ENCODE data around the gene FOXC1. TPM values are rescaled to one million over a fixed set of nuclear protein-coding genes. Genes with fewer than 3 reads are reported as not detected.

FOXC1 gene
- total RNA-seq, 2 donors from 2014 or later = 0.07 to 0.10 TPM

- DNase-seq (ENCODE audit: low spot score in 2 of 2) = peak in 1 of 2 donors; percentile 27
- ATAC-seq = no peak
- Mint-ChIP-seq H3K9me3 (no peaks in the 10 kb centered on the region), H3K27ac (no peak overlapping the region), H3K36me3 (no peaks in the 10 kb centered on the region)
Measured at GRCh38 chr6:1605004-1605892, 4.5 kb upstream of the FOXC1 start.

DNA sequence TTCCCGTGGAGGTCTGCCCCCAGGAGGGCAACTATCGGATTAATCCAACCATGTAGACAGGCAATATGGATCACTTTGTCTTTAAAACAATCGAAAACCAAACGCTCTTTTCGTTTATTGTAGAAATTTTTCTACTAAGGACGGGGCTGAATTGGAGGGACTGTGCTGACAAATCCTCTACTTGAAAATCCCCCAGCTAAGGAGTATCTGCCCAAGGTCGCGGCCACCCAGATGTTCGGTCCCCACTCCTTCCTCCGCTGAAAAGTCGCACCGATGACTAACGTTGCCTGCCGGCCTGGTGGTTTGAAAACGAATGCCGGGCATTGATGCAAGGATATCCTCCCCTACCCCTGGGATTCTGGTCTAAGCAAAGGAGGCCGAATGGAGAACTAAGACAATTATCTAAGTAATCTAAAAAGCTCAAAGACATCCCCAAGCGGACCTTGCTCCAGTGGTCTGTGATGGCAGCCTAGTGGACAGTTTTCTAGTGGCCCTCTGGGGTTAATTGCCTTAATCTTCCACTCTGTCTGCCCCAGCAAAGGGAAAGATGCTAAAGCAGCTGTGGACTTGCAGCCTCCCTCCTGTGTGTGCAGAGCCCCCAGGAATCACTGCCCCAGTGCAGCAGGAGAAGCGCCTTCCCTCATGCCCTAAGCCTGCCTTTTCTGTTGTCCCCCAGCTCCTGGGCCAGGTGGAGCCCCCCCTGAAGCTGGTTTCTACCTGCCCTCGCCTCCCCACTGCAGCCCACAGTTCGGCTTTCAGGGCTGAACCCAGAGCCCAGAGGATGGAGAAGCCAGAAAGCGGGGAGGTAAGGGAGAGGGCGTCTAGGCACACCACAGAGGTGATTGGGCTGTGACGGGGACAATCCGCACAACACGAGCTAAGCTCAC lies 3.6 kb upstream of the FOXC1 start:
- no peak for DNase-seq (ENCODE audit: low spot score in 2 of 2)
- ATAC-seq = no peak
- Mint-ChIP-seq H3K27ac (no peak overlapping the region), H3K9me3 (no peaks in the 10 kb centered on the region), H3K36me3 (no peaks in the 10 kb centered on the region)

- ATAC-seq (no peak), DNase-seq (ENCODE audit: low spot score in 2 of 2) (no peak)
- H3K27ac Mint-ChIP-seq = no peak overlapping the region
- no peaks in the 10 kb centered on the region for H3K9me3 Mint-ChIP-seq
- peaks cover 0 to 1% of the 10 kb centered on the region in 2 donors for H3K36me3 Mint-ChIP-seq
Measured at GRCh38 chr6:1606780-1607515, 2.8 kb upstream of the FOXC1 start.

DNA sequence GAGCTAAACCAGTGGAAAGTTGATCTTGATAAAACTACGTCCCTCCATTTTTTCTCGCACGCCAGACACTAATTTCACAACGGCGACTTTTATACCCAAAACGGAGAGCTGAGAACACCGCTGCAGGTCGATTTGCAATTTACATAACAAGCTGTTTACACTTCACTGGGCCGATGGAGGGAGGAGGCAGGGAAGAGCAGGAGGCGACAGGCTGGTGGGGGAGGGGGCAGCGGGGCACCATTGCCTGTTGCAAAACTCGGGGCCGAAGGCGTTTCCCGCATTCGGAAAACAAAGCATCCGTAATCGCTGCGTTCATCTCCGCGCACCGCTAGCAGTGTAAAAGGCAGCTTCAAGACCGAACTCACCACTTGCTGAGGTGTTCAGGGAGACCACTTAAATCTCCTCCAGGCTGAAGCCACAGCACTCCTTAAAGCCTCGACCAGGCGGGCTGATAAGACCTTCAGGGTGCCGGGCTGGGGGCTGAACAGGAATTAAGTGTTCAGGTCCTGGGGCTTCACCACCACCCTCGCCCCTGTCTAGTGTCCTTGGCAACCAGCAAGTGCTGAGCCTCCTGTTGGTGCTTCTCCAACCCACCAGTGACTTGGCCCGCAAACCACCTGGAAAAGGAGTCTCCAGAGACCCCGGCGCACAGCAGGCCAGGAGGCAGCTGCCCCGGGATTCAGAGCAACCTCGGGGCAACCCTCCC lies 2.0 kb upstream of the FOXC1 start:
- DNase-seq (ENCODE audit: low spot score in 2 of 2) (peak in 1 of 2 donors; percentile 32), ATAC-seq (no peak)
- no peaks in the 10 kb centered on the region for H3K9me3 Mint-ChIP-seq
- H3K27ac Mint-ChIP-seq = peak overlapping the region in 1 of 2 donors; percentile 44
- peaks cover 0 to 7% of the 10 kb centered on the region in 2 donors for H3K36me3 Mint-ChIP-seq

DNA sequence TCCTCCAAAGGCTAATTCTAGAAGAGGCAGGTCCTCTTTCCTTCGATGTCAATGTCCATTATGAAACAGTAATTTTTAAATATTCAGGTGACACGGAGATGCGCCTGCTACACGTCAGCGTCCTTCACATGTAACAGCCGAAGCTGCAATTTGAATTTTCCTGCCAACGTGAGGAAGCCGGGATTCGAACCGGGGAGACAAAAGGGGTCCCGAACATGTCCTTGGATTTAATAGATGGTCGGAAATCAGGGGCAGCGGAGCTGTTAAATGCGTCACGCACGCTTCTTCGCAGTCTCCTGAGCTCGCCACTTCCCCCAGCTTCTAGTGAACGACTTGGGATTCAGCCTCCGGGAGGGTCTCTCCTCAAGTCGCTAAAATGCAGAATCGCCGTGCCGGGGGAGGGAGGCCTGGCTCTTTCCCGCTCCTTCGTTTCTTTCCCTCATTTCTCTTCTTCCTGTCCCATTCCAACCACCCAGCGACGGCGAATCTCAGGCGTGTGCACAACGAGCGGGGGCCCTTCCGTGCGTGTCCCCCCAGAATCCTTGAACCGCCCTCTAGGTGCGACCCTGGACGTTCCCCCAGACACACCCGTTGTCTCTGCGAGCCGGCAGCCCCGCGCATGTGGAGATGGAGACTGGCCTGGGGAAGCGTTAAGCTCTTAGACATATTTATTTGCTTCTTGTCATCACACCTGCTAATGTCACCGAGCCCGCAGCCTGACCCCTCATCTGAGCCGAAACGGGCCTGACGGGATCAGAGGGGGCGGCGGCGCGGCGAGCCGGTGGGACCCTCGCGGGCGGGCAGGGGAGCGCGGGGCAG lies 1.3 kb upstream of the FOXC1 start:
- DNase-seq (ENCODE audit: low spot score in 2 of 2) (no peak), ATAC-seq (no peak)
- H3K36me3 Mint-ChIP-seq = peaks cover 0 to 7% of the 10 kb centered on the region in 2 donors
- H3K9me3 Mint-ChIP-seq = no peaks in the 10 kb centered on the region
- peak overlapping the region in 1 of 2 donors; percentile 44 for H3K27ac Mint-ChIP-seq

GRCh38 chr6:1609041-1609647 lies 571 bp upstream of the FOXC1 start:
- H3K27ac Mint-ChIP-seq = peak overlapping the region in 1 of 2 donors; percentile 65
- no peaks in the 10 kb centered on the region for H3K9me3 Mint-ChIP-seq
- peak; percentile 3 to 5 for ATAC-seq
- no peak for DNase-seq (ENCODE audit: low spot score in 2 of 2)
- peaks cover 0 to 7% of the 10 kb centered on the region in 2 donors for H3K36me3 Mint-ChIP-seq

GRCh38 chr6:1610497-1611321 lies 994 bp downstream of the FOXC1 start:
- Mint-ChIP-seq H3K36me3 (peaks cover 0 to 7% of the 10 kb centered on the region in 2 donors), H3K27ac (no peak overlapping the region), H3K9me3 (no peaks in the 10 kb centered on the region)
- ATAC-seq = peak in 1 of 2 donors; percentile 36
- peak in 1 of 2 donors; percentile 33 for DNase-seq (ENCODE audit: low spot score in 2 of 2)

GRCh38 chr6:1611322-1611571 lies 1.5 kb downstream of the FOXC1 start:
- Mint-ChIP-seq H3K36me3 (peaks cover 0 to 7% of the 10 kb centered on the region in 2 donors), H3K9me3 (no peaks in the 10 kb centered on the region), H3K27ac (no peak overlapping the region)
- DNase-seq (ENCODE audit: low spot score in 2 of 2) = no peak
- ATAC-seq = no peak

DNA sequence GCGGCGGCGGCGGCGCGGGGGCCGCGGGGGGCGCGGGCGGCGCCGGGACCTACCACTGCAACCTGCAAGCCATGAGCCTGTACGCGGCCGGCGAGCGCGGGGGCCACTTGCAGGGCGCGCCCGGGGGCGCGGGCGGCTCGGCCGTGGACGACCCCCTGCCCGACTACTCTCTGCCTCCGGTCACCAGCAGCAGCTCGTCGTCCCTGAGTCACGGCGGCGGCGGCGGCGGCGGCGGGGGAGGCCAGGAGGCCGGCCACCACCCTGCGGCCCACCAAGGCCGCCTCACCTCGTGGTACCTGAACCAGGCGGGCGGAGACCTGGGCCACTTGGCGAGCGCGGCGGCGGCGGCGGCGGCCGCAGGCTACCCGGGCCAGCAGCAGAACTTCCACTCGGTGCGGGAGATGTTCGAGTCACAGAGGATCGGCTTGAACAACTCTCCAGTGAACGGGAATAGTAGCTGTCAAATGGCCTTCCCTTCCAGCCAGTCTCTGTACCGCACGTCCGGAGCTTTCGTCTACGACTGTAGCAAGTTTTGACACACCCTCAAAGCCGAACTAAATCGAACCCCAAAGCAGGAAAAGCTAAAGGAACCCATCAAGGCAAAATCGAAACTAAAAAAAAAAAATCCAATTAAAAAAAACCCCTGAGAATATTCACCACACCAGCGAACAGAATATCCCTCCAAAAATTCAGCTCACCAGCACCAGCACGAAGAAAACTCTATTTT lies 2.0 kb downstream of the FOXC1 start:
- H3K27ac Mint-ChIP-seq = no peak overlapping the region
- no peaks in the 10 kb centered on the region for H3K9me3 Mint-ChIP-seq
- H3K36me3 Mint-ChIP-seq = peaks cover 0 to 7% of the 10 kb centered on the region in 2 donors
- ATAC-seq = no peak
- peak in 1 of 2 donors; percentile 26 for DNase-seq (ENCODE audit: low spot score in 2 of 2)

DNA sequence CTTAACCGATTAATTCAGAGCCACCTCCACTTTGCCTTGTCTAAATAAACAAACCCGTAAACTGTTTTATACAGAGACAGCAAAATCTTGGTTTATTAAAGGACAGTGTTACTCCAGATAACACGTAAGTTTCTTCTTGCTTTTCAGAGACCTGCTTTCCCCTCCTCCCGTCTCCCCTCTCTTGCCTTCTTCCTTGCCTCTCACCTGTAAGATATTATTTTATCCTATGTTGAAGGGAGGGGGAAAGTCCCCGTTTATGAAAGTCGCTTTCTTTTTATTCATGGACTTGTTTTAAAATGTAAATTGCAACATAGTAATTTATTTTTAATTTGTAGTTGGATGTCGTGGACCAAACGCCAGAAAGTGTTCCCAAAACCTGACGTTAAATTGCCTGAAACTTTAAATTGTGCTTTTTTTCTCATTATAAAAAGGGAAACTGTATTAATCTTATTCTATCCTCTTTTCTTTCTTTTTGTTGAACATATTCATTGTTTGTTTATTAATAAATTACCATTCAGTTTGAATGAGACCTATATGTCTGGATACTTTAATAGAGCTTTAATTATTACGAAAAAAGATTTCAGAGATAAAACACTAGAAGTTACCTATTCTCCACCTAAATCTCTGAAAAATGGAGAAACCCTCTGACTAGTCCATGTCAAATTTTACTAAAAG lies 2.7 kb downstream of the FOXC1 start:
- Mint-ChIP-seq H3K27ac (no peak overlapping the region), H3K36me3 (peaks cover 0 to 7% of the 10 kb centered on the region in 2 donors), H3K9me3 (no peaks in the 10 kb centered on the region)
- DNase-seq (ENCODE audit: low spot score in 2 of 2) = no peak
- ATAC-seq = no peak

DNA sequence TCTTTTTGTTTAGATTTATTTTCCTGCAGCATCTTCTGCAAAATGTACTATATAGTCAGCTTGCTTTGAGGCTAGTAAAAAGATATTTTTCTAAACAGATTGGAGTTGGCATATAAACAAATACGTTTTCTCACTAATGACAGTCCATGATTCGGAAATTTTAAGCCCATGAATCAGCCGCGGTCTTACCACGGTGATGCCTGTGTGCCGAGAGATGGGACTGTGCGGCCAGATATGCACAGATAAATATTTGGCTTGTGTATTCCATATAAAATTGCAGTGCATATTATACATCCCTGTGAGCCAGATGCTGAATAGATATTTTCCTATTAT lies 3.2 kb downstream of the FOXC1 start:
- no peak for DNase-seq (ENCODE audit: low spot score in 2 of 2)
- ATAC-seq = no peak
- Mint-ChIP-seq H3K36me3 (peaks cover 0 to 7% of the 10 kb centered on the region in 2 donors), H3K9me3 (no peaks in the 10 kb centered on the region), H3K27ac (no peak overlapping the region)

DNA sequence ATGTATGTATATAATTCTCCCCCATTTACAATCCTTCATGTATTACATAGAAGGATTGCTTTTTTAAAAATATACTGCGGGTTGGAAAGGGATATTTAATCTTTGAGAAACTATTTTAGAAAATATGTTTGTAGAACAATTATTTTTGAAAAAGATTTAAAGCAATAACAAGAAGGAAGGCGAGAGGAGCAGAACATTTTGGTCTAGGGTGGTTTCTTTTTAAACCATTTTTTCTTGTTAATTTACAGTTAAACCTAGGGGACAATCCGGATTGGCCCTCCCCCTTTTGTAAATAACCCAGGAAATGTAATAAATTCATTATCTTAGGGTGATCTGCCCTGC lies 3.6 kb downstream of the FOXC1 start:
- peak overlapping the region in 1 of 2 donors; percentile 88 for H3K27ac Mint-ChIP-seq
- no peaks in the 10 kb centered on the region for H3K9me3 Mint-ChIP-seq
- H3K36me3 Mint-ChIP-seq = peaks cover 0 to 7% of the 10 kb centered on the region in 2 donors
- DNase-seq (ENCODE audit: low spot score in 2 of 2) = no peak
- no peak for ATAC-seq

DNA sequence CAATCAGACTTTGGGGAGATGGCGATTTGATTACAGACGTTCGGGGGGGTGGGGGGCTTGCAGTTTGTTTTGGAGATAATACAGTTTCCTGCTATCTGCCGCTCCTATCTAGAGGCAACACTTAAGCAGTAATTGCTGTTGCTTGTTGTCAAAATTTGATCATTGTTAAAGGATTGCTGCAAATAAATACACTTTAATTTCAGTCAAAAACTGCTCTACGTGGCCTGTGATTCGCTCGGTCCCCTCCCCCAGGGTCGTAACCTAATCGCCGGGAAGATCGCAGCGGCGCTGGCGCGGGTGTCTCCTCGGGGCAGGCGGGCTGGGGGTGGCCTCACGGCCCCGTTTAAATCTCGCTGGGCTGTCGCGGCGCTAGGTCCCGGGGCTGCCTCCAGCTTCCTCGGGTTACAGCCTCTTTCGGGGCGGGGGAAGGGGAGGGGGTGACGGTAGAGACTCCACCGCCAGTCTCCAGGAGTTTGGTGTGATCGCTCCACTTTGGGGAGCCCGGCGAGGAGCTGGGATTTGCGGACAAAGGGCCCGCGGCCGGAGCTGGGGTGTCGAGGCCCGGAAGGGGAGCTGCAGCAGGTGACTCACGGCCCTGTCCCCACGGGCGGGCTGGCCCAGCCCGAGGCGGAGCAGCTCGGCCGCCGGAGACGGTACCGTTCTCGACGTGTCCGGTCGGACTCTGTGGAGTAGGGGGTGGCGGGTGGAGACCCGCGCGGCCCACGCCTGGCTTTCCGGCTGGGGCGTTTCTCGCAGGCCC lies 4.2 kb downstream of the FOXC1 start:
- peaks cover 0 to 7% of the 10 kb centered on the region in 2 donors for H3K36me3 Mint-ChIP-seq
- DNase-seq (ENCODE audit: low spot score in 2 of 2) = no peak
- H3K9me3 Mint-ChIP-seq = no peaks in the 10 kb centered on the region
- peak in 1 of 2 donors; percentile 17 for ATAC-seq
- no peak overlapping the region for H3K27ac Mint-ChIP-seq

All from activated naive CD4-positive, alpha-beta T cell treated with anti-CD3 and anti-CD28 coated beads, Interleukin-2, amount 50 U/mL, for 72 hours (primary cell).